WTC11 (cell line): ENCODE results near the gene ACSF2. TPM values are rescaled to one million over a fixed set of nuclear protein-coding genes. Genes with fewer than 3 reads are reported as not detected.
A peak's percentile ranks its signal among the peaks of the same experiment; 100 is the strongest.

ENCODE experiments used
- ATAC-seq: fragments of 200-7000 bp; cut with Tn5 transposase; 2 replicates; pipeline ENCODE4 v1.10.0; 2021; ENCODE audit warnings: mild to moderate bottlenecking, moderate library complexity
- CTCF ChIA-PET: fragments of 300-600 bp; sonication (Branson Sonifier 250); formaldehyde crosslinking; loops from one replicate; lab custom pipeline; 2021; ENCODE audit warnings: antibody characterized with exemption; lab: Charles Lee
- POLR2A ChIA-PET: fragments of 350-600 bp; sonication (Branson Sonifier 250); formaldehyde crosslinking; loops from one replicate; lab custom pipeline; 2021; ENCODE audit warnings: antibody characterized with exemption; lab: Charles Lee
- DNase-seq: peaks from one replicate; pipeline ENCODE4 v3.0.0; 2021; ENCODE audit warnings: low spot score
- H3K27ac Mint-ChIP-seq: 2 replicates; pipeline ENCODE4 v1.8.0; 2021; ENCODE audit warnings: mixed read lengths
- H3K27me3 Mint-ChIP-seq: 2 replicates; pipeline ENCODE4 v1.8.0; 2021; ENCODE audit warnings: low read depth, mild to moderate bottlenecking, moderate library complexity, mixed read lengths
- H3K36me3 Mint-ChIP-seq: 2 replicates; pipeline ENCODE4 v1.8.0; 2021; ENCODE audit warnings: mixed read lengths
- H3K4me1 Mint-ChIP-seq: 2 replicates; pipeline ENCODE4 v1.8.0; 2022; ENCODE audit warnings: mixed read lengths
- H3K4me3 Mint-ChIP-seq: 2 replicates; pipeline ENCODE4 v1.8.0; 2021; ENCODE audit warnings: mild to moderate bottlenecking, moderate library complexity, mixed read lengths
- H3K9me3 Mint-ChIP-seq: 2 replicates; pipeline ENCODE4 v1.8.0; 2021; ENCODE audit warnings: mixed read lengths
- CBFB ChIP-seq: sonication (generic); formaldehyde crosslinking; IDR thresholded peaks from 2 replicates; pipeline ENCODE4 v1.8.1; 2022; ENCODE audit warnings: mild to moderate bottlenecking, low read depth, missing genetic modification reagents
- CDX4 ChIP-seq: fragments of 250-450 bp; sonication (Bioruptor Pico); IDR thresholded peaks from 2 replicates; pipeline ENCODE4 v1.9.0; 2021; ENCODE audit warnings: moderate library complexity, mild to moderate bottlenecking, inconsistent platforms, borderline replicate concordance
- FOXJ3 ChIP-seq: sonication (generic); formaldehyde crosslinking; IDR thresholded peaks from 2 replicates; pipeline ENCODE4 v1.9.0; 2021; ENCODE audit warnings: missing genetic modification reagents, mild to moderate bottlenecking, borderline replicate concordance
- GABPB1 ChIP-seq: sonication (generic); formaldehyde crosslinking; IDR thresholded peaks from 2 replicates; pipeline ENCODE4 v1.8.1; 2023; ENCODE audit warnings: mild to moderate bottlenecking, missing genetic modification reagents
- GRHL2 ChIP-seq: fragments of 250-450 bp; sonication (Bioruptor Pico); IDR thresholded peaks from 2 replicates; pipeline ENCODE4 v1.8.0; 2022; ENCODE audit warnings: mild to moderate bottlenecking, moderate library complexity; ENCODE audit not compliant: insufficient replicate concordance, severe bottlenecking
- GTF2I ChIP-seq: fragments of 250-450 bp; sonication (Bioruptor Pico); conservative IDR thresholded peaks from 2 replicates; pipeline ENCODE4 v1.4.0; 2021; ENCODE audit warnings: mild to moderate bottlenecking
- IRF2 ChIP-seq: sonication (generic); formaldehyde crosslinking; IDR thresholded peaks from 2 replicates; pipeline ENCODE4 v1.8.0; 2022; ENCODE audit warnings: low read depth, missing genetic modification reagents, borderline replicate concordance
- MYBL2 ChIP-seq: sonication (generic); formaldehyde crosslinking; IDR thresholded peaks from 2 replicates; pipeline ENCODE4 v1.8.1; 2023; ENCODE audit warnings: mild to moderate bottlenecking, moderate library complexity, missing genetic modification reagents
- NFE2L1 ChIP-seq: sonication (generic); formaldehyde crosslinking; IDR thresholded peaks from 2 replicates; pipeline ENCODE4 v1.8.1; 2023; ENCODE audit warnings: missing genetic modification reagents
- OVOL2 ChIP-seq: fragments of 250-450 bp; sonication (Bioruptor Pico); IDR thresholded peaks from 2 replicates; pipeline ENCODE4 v1.9.0; 2021; ENCODE audit warnings: mild to moderate bottlenecking, borderline replicate concordance
- PRRX2 ChIP-seq: fragments of 250-450 bp; sonication (Bioruptor Pico); IDR thresholded peaks from 2 replicates; pipeline ENCODE4 v1.8.0; 2021; ENCODE audit warnings: mild to moderate bottlenecking
- TCF7 ChIP-seq: sonication (generic); formaldehyde crosslinking; IDR thresholded peaks from 2 replicates; pipeline ENCODE4 v1.8.0; 2022; ENCODE audit warnings: mild to moderate bottlenecking, low read depth, missing genetic modification reagents, moderate library complexity
- TEAD1 ChIP-seq: sonication (generic); formaldehyde crosslinking; IDR thresholded peaks from 2 replicates; pipeline ENCODE4 v1.8.0; 2022; ENCODE audit warnings: mild to moderate bottlenecking, missing genetic modification reagents
- TP53 ChIP-seq: sonication (generic); formaldehyde crosslinking; IDR thresholded peaks from 2 replicates; pipeline ENCODE4 v1.8.1; 2023; ENCODE audit warnings: mild to moderate bottlenecking, missing genetic modification reagents
- ZNF121 ChIP-seq: sonication (generic); formaldehyde crosslinking; IDR thresholded peaks from 2 replicates; pipeline ENCODE4 v1.8.0; 2023; ENCODE audit warnings: missing genetic modification reagents
- ZNF263 ChIP-seq: sonication (generic); formaldehyde crosslinking; IDR thresholded peaks from 2 replicates; pipeline ENCODE4 v1.8.1; 2022; ENCODE audit warnings: low read depth, mild to moderate bottlenecking, moderate library complexity, missing genetic modification reagents
- ZNF317 ChIP-seq: sonication (generic); formaldehyde crosslinking; IDR thresholded peaks from 2 replicates; pipeline ENCODE4 v1.8.1; 2023; ENCODE audit warnings: low read depth, mild to moderate bottlenecking, moderate library complexity, missing genetic modification reagents, borderline replicate concordance
- ZNF416 ChIP-seq: fragments of 250-450 bp; sonication (Bioruptor Pico); IDR thresholded peaks from 2 replicates; pipeline ENCODE4 v1.9.0; 2021; ENCODE audit warnings: mild to moderate bottlenecking, inconsistent platforms
- total RNA-seq: library from RNA; stranded (reverse); gene quantifications from 3 replicates; pipeline ENCODE4 v1.2.3, GENCODE V29; 2021
- TF ChIP-seq, protein P1 (sequence below): sonication (generic); formaldehyde crosslinking; IDR thresholded peaks from 2 replicates; pipeline ENCODE4 v1.8.1; 2022; ENCODE audit warnings: missing genetic modification reagents, borderline replicate concordance
- TF ChIP-seq, protein P2 (sequence below): fragments of 250-450 bp; sonication (Bioruptor Pico); IDR thresholded peaks from 2 replicates; pipeline ENCODE4 v1.8.0; 2021; ENCODE audit warnings: mild to moderate bottlenecking
- TF ChIP-seq, protein P3 (sequence below): fragments of 250-450 bp; sonication (Bioruptor Pico); IDR thresholded peaks from 2 replicates; pipeline ENCODE4 v1.9.0; 2021; ENCODE audit warnings: mild to moderate bottlenecking
- TF ChIP-seq, protein P4 (sequence below): sonication (generic); formaldehyde crosslinking; IDR thresholded peaks from 2 replicates; pipeline ENCODE4 v1.8.1; 2023; ENCODE audit warnings: mild to moderate bottlenecking, missing genetic modification reagents, moderate library complexity
- TF ChIP-seq, protein P5 (sequence below): sonication (generic); formaldehyde crosslinking; IDR thresholded peaks from 2 replicates; pipeline ENCODE4 v1.8.1; 2023; ENCODE audit warnings: mild to moderate bottlenecking, missing genetic modification reagents, borderline replicate concordance
- TF ChIP-seq, protein P6 (sequence below): sonication (generic); formaldehyde crosslinking; IDR thresholded peaks from 2 replicates; pipeline ENCODE4 v1.8.1; 2022; ENCODE audit warnings: low read depth, mild to moderate bottlenecking, moderate library complexity, missing genetic modification reagents, borderline replicate concordance

The ACSF2 gene
- total RNA-seq, 1 experiment from 2014 or later = 19.9 TPM

GRCh38 chr17:50470426-50470825 is 44.4 kb downstream of the ACSF2 start:
- Mint-ChIP-seq H3K36me3 (no peaks in the 10 kb centered on the region), H3K27me3 (peaks cover 30% of the 10 kb centered on the region), H3K27ac (no peak overlapping the region), H3K4me1 (peaks cover 23% of the 10 kb centered on the region), H3K9me3 (no peaks in the 10 kb centered on the region), H3K4me3 (no peak overlapping the region)
- ChIA-PET CTCF (interaction anchor here (0.6 to 5.8 kb wide), 3 partner anchors 9 to 73 kb away, joined by 3 to 40 read pairs (median 17); partner anchors contain the start of gene LRRC59), POLR2A (no interaction called here)
- no peak; the same call in 1 of the 2 replicates for ATAC-seq
- DNase-seq = no peak
- TF ChIP-seq, protein P1, sequence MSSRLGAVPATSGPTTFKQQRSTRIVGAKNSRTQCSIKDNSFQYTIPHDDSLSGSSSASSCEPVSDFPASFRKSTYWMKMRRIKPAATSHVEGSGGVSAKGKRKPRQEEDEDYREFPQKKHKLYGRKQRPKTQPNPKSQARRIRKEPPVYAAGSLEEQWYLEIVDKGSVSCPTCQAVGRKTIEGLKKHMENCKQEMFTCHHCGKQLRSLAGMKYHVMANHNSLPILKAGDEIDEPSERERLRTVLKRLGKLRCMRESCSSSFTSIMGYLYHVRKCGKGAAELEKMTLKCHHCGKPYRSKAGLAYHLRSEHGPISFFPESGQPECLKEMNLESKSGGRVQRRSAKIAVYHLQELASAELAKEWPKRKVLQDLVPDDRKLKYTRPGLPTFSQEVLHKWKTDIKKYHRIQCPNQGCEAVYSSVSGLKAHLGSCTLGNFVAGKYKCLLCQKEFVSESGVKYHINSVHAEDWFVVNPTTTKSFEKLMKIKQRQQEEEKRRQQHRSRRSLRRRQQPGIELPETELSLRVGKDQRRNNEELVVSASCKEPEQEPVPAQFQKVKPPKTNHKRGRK (CRISPR knock-in tag) = no peak
- TF ChIP-seq IRF2 (no peak), GRHL2 (CRISPR knock-in tag) (no peak), CDX4 (CRISPR knock-in tag) (no peak), FOXJ3 (CRISPR knock-in tag) (no peak), CBFB (CRISPR knock-in tag) (no peak), GABPB1 (CRISPR knock-in tag) (no peak), OVOL2 (no peak), TEAD1 (CRISPR knock-in tag) (no peak), MYBL2 (CRISPR knock-in tag) (no peak), TCF7 (CRISPR knock-in tag) (no peak), GTF2I (CRISPR knock-in tag) (no peak)
- TF ChIP-seq, protein P2, sequence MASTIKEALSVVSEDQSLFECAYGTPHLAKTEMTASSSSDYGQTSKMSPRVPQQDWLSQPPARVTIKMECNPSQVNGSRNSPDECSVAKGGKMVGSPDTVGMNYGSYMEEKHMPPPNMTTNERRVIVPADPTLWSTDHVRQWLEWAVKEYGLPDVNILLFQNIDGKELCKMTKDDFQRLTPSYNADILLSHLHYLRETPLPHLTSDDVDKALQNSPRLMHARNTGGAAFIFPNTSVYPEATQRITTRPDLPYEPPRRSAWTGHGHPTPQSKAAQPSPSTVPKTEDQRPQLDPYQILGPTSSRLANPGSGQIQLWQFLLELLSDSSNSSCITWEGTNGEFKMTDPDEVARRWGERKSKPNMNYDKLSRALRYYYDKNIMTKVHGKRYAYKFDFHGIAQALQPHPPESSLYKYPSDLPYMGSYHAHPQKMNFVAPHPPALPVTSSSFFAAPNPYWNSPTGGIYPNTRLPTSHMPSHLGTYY = no peak
- TF ChIP-seq, protein P3, sequence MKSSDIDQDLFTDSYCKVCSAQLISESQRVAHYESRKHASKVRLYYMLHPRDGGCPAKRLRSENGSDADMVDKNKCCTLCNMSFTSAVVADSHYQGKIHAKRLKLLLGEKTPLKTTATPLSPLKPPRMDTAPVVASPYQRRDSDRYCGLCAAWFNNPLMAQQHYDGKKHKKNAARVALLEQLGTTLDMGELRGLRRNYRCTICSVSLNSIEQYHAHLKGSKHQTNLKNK (CRISPR knock-in tag) = no peak
- TF ChIP-seq, protein P4, sequence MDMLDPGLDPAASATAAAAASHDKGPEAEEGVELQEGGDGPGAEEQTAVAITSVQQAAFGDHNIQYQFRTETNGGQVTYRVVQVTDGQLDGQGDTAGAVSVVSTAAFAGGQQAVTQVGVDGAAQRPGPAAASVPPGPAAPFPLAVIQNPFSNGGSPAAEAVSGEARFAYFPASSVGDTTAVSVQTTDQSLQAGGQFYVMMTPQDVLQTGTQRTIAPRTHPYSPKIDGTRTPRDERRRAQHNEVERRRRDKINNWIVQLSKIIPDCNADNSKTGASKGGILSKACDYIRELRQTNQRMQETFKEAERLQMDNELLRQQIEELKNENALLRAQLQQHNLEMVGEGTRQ (CRISPR knock-in tag) = no peak

- POLR2A ChIA-PET = no interaction called here
- Mint-ChIP-seq H3K4me3 (no peak overlapping the region), H3K27me3 (peaks cover 35% of the 10 kb centered on the region), H3K36me3 (no peaks in the 10 kb centered on the region), H3K9me3 (no peaks in the 10 kb centered on the region), H3K27ac (peak overlapping the region; percentile 30; the same call in 1 of the 2 replicates), H3K4me1 (peaks cover 24% of the 10 kb centered on the region)
- ATAC-seq (no peak), DNase-seq (no peak)
- CTCF ChIA-PET = interaction anchor here (1.3 to 5.8 kb wide), 7 partner anchors 8 to 112 kb away, joined by 3 to 40 read pairs (median 4); partner anchors contain the start of gene LRRC59
- TF ChIP-seq ZNF416 (CRISPR knock-in tag) (no peak), ZNF263 (CRISPR knock-in tag) (no peak), ZNF317 (CRISPR knock-in tag) (no peak), PRRX2 (CRISPR knock-in tag) (no peak), TP53 (CRISPR knock-in tag) (no peak), ZNF121 (CRISPR knock-in tag) (no peak), NFE2L1 (CRISPR knock-in tag) (no peak)
- TF ChIP-seq, protein P5, sequence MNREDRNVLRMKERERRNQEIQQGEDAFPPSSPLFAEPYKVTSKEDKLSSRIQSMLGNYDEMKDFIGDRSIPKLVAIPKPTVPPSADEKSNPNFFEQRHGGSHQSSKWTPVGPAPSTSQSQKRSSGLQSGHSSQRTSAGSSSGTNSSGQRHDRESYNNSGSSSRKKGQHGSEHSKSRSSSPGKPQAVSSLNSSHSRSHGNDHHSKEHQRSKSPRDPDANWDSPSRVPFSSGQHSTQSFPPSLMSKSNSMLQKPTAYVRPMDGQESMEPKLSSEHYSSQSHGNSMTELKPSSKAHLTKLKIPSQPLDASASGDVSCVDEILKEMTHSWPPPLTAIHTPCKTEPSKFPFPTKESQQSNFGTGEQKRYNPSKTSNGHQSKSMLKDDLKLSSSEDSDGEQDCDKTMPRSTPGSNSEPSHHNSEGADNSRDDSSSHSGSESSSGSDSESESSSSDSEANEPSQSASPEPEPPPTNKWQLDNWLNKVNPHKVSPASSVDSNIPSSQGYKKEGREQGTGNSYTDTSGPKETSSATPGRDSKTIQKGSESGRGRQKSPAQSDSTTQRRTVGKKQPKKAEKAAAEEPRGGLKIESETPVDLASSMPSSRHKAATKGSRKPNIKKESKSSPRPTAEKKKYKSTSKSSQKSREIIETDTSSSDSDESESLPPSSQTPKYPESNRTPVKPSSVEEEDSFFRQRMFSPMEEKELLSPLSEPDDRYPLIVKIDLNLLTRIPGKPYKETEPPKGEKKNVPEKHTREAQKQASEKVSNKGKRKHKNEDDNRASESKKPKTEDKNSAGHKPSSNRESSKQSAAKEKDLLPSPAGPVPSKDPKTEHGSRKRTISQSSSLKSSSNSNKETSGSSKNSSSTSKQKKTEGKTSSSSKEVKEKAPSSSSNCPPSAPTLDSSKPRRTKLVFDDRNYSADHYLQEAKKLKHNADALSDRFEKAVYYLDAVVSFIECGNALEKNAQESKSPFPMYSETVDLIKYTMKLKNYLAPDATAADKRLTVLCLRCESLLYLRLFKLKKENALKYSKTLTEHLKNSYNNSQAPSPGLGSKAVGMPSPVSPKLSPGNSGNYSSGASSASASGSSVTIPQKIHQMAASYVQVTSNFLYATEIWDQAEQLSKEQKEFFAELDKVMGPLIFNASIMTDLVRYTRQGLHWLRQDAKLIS (CRISPR knock-in tag) = no peak
- TF ChIP-seq, protein P6, sequence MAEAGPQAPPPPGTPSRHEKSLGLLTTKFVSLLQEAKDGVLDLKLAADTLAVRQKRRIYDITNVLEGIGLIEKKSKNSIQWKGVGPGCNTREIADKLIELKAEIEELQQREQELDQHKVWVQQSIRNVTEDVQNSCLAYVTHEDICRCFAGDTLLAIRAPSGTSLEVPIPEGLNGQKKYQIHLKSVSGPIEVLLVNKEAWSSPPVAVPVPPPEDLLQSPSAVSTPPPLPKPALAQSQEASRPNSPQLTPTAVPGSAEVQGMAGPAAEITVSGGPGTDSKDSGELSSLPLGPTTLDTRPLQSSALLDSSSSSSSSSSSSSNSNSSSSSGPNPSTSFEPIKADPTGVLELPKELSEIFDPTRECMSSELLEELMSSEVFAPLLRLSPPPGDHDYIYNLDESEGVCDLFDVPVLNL (CRISPR knock-in tag) = no peak
These were observed 45.2 kb downstream of the ACSF2 start for GRCh38 chr17:50471009-50471905.
